HEK293T (cell line): ENCODE measurements around the gene KRT80.

Experiments used
- CTCF ChIA-PET: fragments of 350-600 bp; formaldehyde crosslinking; extraction: SDS; loops from one replicate; lab custom pipeline; 2021; ENCODE audit warnings: antibody characterized with exemption, inconsistent platforms; lab: Yijun Ruan, JAX
- POLR2A ChIA-PET: fragments of 350-600 bp; formaldehyde crosslinking; extraction: SDS; loops from one replicate; lab custom pipeline; 2020; ENCODE audit warnings: antibody characterized with exemption, inconsistent platforms; lab: Yijun Ruan, JAX
- DNase-seq: peaks from one replicate; pipeline ENCODE4 v3.0.0; 2012; ENCODE audit warnings: mixed read lengths; ENCODE audit errors: extremely low spot score
- ARNT ChIP-seq: fragments of 450-650 bp; IDR thresholded peaks from 2 replicates; pipeline ENCODE4 v1.6.1; 2017; ENCODE audit warnings: mild to moderate bottlenecking
- BHLHE40 ChIP-seq: fragments of 450-650 bp; IDR thresholded peaks from 2 replicates; pipeline ENCODE4 v1.6.1; 2016; ENCODE audit warnings: mild to moderate bottlenecking, moderate library complexity, borderline replicate concordance
- CTBP1 ChIP-seq: fragments of 450-650 bp; IDR thresholded peaks from 2 replicates; pipeline ENCODE4 v1.6.1; 2016; ENCODE audit warnings: borderline replicate concordance
- ELF4 ChIP-seq: fragments of 450-650 bp; IDR thresholded peaks from 2 replicates; pipeline ENCODE4 v1.6.1; 2017; ENCODE audit warnings: antibody characterized with exemption
- FOXA1 ChIP-seq: fragments of 450-650 bp; IDR thresholded peaks from 2 replicates; pipeline ENCODE4 v1.6.1; 2016; ENCODE audit warnings: mild to moderate bottlenecking
- FOXK2 ChIP-seq: fragments of 450-650 bp; IDR thresholded peaks from 2 replicates; pipeline ENCODE4 v1.6.1; 2016; ENCODE audit warnings: mild to moderate bottlenecking
- FOXM1 ChIP-seq: fragments of 450-650 bp; IDR thresholded peaks from 2 replicates; pipeline ENCODE4 v1.6.1; 2017; ENCODE audit warnings: mild to moderate bottlenecking, borderline replicate concordance
- HDGF ChIP-seq: fragments of 450-650 bp; IDR thresholded peaks from 2 replicates; pipeline ENCODE4 v1.6.1; 2017; ENCODE audit warnings: antibody characterized with exemption, borderline replicate concordance
- L3MBTL2 ChIP-seq: fragments of 450-650 bp; conservative IDR thresholded peaks from 2 replicates; pipeline ENCODE4 v1.6.1; 2016; ENCODE audit warnings: mild to moderate bottlenecking
- LEF1 ChIP-seq: fragments of 450-650 bp; IDR thresholded peaks from 2 replicates; pipeline ENCODE4 v1.6.1; 2017; ENCODE audit warnings: mild to moderate bottlenecking, borderline replicate concordance
- NFRKB ChIP-seq: fragments of 450-650 bp; IDR thresholded peaks from 2 replicates; pipeline ENCODE4 v1.6.1; 2016; ENCODE audit warnings: mild to moderate bottlenecking, moderate library complexity
- PKNOX1 ChIP-seq: fragments of 450-650 bp; IDR thresholded peaks from 2 replicates; pipeline ENCODE4 v1.6.1; 2016
- SP1 ChIP-seq: fragments of 450-650 bp; IDR thresholded peaks from 2 replicates; pipeline ENCODE4 v1.6.1; 2017
- SUZ12 ChIP-seq: fragments of 450-650 bp; IDR thresholded peaks from 2 replicates; pipeline ENCODE4 v1.6.1; 2016; ENCODE audit warnings: mild to moderate bottlenecking
- TARDBP ChIP-seq: fragments of 450-650 bp; IDR thresholded peaks from 2 replicates; pipeline ENCODE4 v1.6.1; 2016
- ZNF384 ChIP-seq: fragments of 450-650 bp; IDR thresholded peaks from 2 replicates; pipeline ENCODE4 v1.6.1; 2016

KRT80 gene

GRCh38 chr12:52204931-52205505, 13.2 kb upstream of the KRT80 start:
- ChIA-PET POLR2A (no interaction called here), CTCF (interaction anchor here (1.6 kb wide), 1 partner anchor 17 kb away, joined by 5 read pairs; no protein-coding TSS in a partner anchor)
- TF ChIP-seq ZNF384 (no peak), FOXA1 (no peak), SP1 (no peak), NFRKB (no peak), SUZ12 (no peak), CTBP1 (no peak), LEF1 (no peak), BHLHE40 (no peak), ARNT (no peak), ELF4 (no peak), PKNOX1 (no peak), L3MBTL2 (no peak)
- no peak for DNase-seq

GRCh38 chr12:52204095-52204930, 12.5 kb upstream of the KRT80 start:
- ChIA-PET POLR2A (no interaction called here), CTCF (interaction anchor here (1.6 kb wide), 1 partner anchor 17 kb away, joined by 5 read pairs; no protein-coding TSS in a partner anchor)
- TF ChIP-seq FOXA1 (no peak), ZNF384 (no peak), LEF1 (no peak), FOXK2 (no peak), ARNT (no peak), BHLHE40 (no peak), SUZ12 (no peak), CTBP1 (no peak), TARDBP (no peak), NFRKB (no peak), HDGF (no peak), FOXM1 (no peak), ELF4 (no peak), L3MBTL2 (no peak), SP1 (no peak), PKNOX1 (no peak)
- DNase-seq = no peak

GRCh38 chr12:52203079-52203921, 11.5 kb upstream of the KRT80 start:
- no peak for TF ChIP-seq FOXK2
- no peak for TF ChIP-seq FOXM1
- TF ChIP-seq SP1 = no peak
- no peak for TF ChIP-seq CTBP1
- no peak for TF ChIP-seq ARNT
- TF ChIP-seq TARDBP = no peak
- TF ChIP-seq HDGF = no peak
- TF ChIP-seq SUZ12 = no peak
- TF ChIP-seq NFRKB = no peak
- no peak for TF ChIP-seq L3MBTL2
- TF ChIP-seq ELF4 = no peak
- TF ChIP-seq BHLHE40 = no peak
- TF ChIP-seq LEF1 = no peak
- TF ChIP-seq FOXA1 = no peak
- TF ChIP-seq PKNOX1 = no peak
- no peak for TF ChIP-seq ZNF384
- DNase-seq = no peak
- CTCF ChIA-PET = interaction anchor here (1.6 kb wide), 1 partner anchor 18 kb away, joined by 5 read pairs; no protein-coding TSS in a partner anchor
- POLR2A ChIA-PET = no interaction called here

GRCh38 chr12:52202361-52203078, 10.7 kb upstream of the KRT80 start:
- POLR2A ChIA-PET = no interaction called here
- no peak for DNase-seq
- TF ChIP-seq CTBP1 (no peak), FOXM1 (no peak)
- CTCF ChIA-PET = interaction anchor here (0.8 to 2.4 kb wide), 3 partner anchors 12 to 46 kb away, joined by 3 to 8 read pairs (median 4); no protein-coding TSS in a partner anchor

DNA sequence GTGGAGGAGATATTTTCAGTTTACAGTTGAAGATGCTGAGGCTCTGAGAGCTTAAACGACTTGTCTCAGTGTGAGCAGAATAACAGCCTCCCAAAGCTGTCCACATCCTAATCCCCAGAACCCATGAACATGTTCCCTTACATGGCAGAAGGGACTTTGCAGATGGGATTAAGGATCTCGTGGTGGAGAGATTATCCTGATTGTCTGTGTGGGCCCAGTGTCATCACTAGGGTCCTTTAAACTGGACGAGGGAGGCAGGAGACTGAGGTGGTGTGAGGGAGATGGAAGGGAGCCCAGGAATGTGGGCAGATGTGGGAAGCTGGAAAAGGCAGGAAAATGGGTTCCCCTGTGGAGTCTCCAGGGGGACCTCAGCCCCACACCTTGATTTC, 9.6 kb upstream of the KRT80 start:
- TF ChIP-seq PKNOX1 (no peak), SUZ12 (no peak), BHLHE40 (no peak), ELF4 (no peak), ZNF384 (no peak), FOXK2 (no peak), HDGF (no peak), LEF1 (no peak), L3MBTL2 (no peak), NFRKB (no peak), ARNT (no peak), TARDBP (no peak), CTBP1 (no peak), SP1 (no peak), FOXA1 (no peak), FOXM1 (no peak)
- ChIA-PET POLR2A (no interaction called here), CTCF (interaction anchor here (1.3 to 2.4 kb wide), 2 partner anchors 13 to 20 kb away, joined by 4 to 8 read pairs; no protein-coding TSS in a partner anchor)
- no peak for DNase-seq
